GM15510 (cell line): ENCODE measurements around the gene EPHA8.

Experiments
- POLR2A ChIP-seq: IDR thresholded peaks from 3 replicates; pipeline ENCODE4 v1.6.1; 2011; ENCODE audit warnings: borderline replicate concordance; ENCODE audit not compliant: insufficient read length; ENCODE audit errors: extremely low read depth

Gene EPHA8

GRCh38 chr1:22530715-22531114 lies 32.6 kb upstream of the EPHA8 start:
- no peak for TF ChIP-seq POLR2A

GRCh38 chr1:22531251-22531650 lies 32.0 kb upstream of the EPHA8 start:
- no peak for TF ChIP-seq POLR2A

- TF ChIP-seq POLR2A: no peak
Measured at GRCh38 chr1:22533244-22533895, 29.9 kb upstream of the EPHA8 start.

GRCh38 chr1:22534951-22535350 lies 28.3 kb upstream of the EPHA8 start:
- TF ChIP-seq POLR2A: no peak

- no peak for TF ChIP-seq POLR2A
Measured at GRCh38 chr1:22535399-22535798, 27.9 kb upstream of the EPHA8 start.

- no peak for TF ChIP-seq POLR2A
Measured at GRCh38 chr1:22536506-22536905, 26.8 kb upstream of the EPHA8 start.

- TF ChIP-seq POLR2A: no peak
Measured at GRCh38 chr1:22537441-22538139, 25.7 kb upstream of the EPHA8 start.

GRCh38 chr1:22539510-22540118 lies 23.7 kb upstream of the EPHA8 start:
- no peak for TF ChIP-seq POLR2A

- no peak for TF ChIP-seq POLR2A
Measured at GRCh38 chr1:22540337-22540736, 23.0 kb upstream of the EPHA8 start.

- TF ChIP-seq POLR2A: no peak
Measured at GRCh38 chr1:22542886-22543285, 20.4 kb upstream of the EPHA8 start.

- TF ChIP-seq POLR2A: no peak
Measured at GRCh38 chr1:22543679-22544078, 19.6 kb upstream of the EPHA8 start.

- no peak for TF ChIP-seq POLR2A
Measured at GRCh38 chr1:22544606-22545005, 18.7 kb upstream of the EPHA8 start.

GRCh38 chr1:22545141-22545540 lies 18.1 kb upstream of the EPHA8 start:
- TF ChIP-seq POLR2A: no peak

GRCh38 chr1:22547186-22547817 lies 16.0 kb upstream of the EPHA8 start:
- no peak for TF ChIP-seq POLR2A

GRCh38 chr1:22547818-22548462 lies 15.3 kb upstream of the EPHA8 start:
- no peak for TF ChIP-seq POLR2A
